A673 (cell line): Measurements from ENCODE around the gene NTRK3. TPM values are rescaled to one million over a fixed set of nuclear protein-coding genes. Genes with fewer than 3 reads are reported as not detected.

Experiments used
- BruUV-seq: library from RNA; stranded (reverse); fragments of 400-500 nt; replicated peaks from 2 replicates; lab custom pipeline; 2021; lab: Mats Ljungman, UMichigan
- CTCF ChIA-PET: fragments of 300-600 bp; sonication (Branson Sonifier 250); formaldehyde crosslinking; loops from one replicate; lab custom pipeline; 2022; ENCODE audit warnings: antibody characterized with exemption; lab: Charles Lee
- POLR2A ChIA-PET: fragments of 300-600 bp; sonication (Branson Sonifier 250); formaldehyde crosslinking; loops from one replicate; lab custom pipeline; 2022; ENCODE audit warnings: antibody characterized with exemption; ENCODE audit not compliant: low non-redundant PET; lab: Charles Lee
- DNase-seq: peaks from one replicate; pipeline ENCODE4 v3.0.0-alpha.2; 2015; ENCODE audit warnings: low spot score
- H3K27ac ChIP-seq: fragments of 200-600 bp; sonication (generic); 2 replicates; pipeline ENCODE4 v1.5.1; 2016; ENCODE audit warnings: mixed run types, low read depth, mild to moderate bottlenecking, mixed read lengths, antibody characterized with exemption, low read length; ENCODE audit not compliant: poor library complexity, severe bottlenecking
- H3K27me3 ChIP-seq: fragments of 200-600 bp; sonication (generic); replicated peaks from 2 replicates; pipeline ENCODE4 v1.6.1; 2017; ENCODE audit warnings: mixed run types, low read depth, mild to moderate bottlenecking, mixed read lengths, antibody characterized with exemption, low read length; ENCODE audit not compliant: insufficient read depth, poor library complexity
- H3K36me3 ChIP-seq: fragments of 200-600 bp; sonication (generic); 2 replicates; pipeline ENCODE4 v1.6.1; 2016; ENCODE audit warnings: mixed run types, mild to moderate bottlenecking, mixed read lengths, antibody characterized with exemption, low read length; ENCODE audit not compliant: insufficient read depth, poor library complexity, severe bottlenecking
- H3K4me1 ChIP-seq: fragments of 200-600 bp; sonication (generic); 2 replicates; pipeline ENCODE4 v1.6.1; 2017; ENCODE audit warnings: mixed run types, mild to moderate bottlenecking, mixed read lengths, antibody characterized with exemption, low read length; ENCODE audit not compliant: insufficient read depth, poor library complexity, severe bottlenecking
- H3K4me3 ChIP-seq: fragments of 200-600 bp; sonication (generic); 2 replicates; pipeline ENCODE4 v1.5.1; 2016; ENCODE audit warnings: low read depth, mixed run types, mild to moderate bottlenecking, mixed read lengths, low read length; ENCODE audit not compliant: poor library complexity, severe bottlenecking
- H3K9me3 ChIP-seq: fragments of 200-600 bp; sonication (generic); 2 replicates; pipeline ENCODE4 v1.6.1; 2016; ENCODE audit warnings: mixed run types, low read depth, mild to moderate bottlenecking, mixed read lengths, antibody characterized with exemption, low read length; ENCODE audit not compliant: poor library complexity, severe bottlenecking
- CTCF ChIP-seq: fragments of 300-800, 200-600 bp; sonication (generic); conservative IDR thresholded peaks from 2 replicates; pipeline ENCODE4 v1.5.1; 2017; ENCODE audit warnings: low read depth, mild to moderate bottlenecking, antibody characterized with exemption, low read length, moderate library complexity, mixed read lengths
- EZH2 ChIP-seq: fragments of 200-600 bp; sonication (generic); IDR thresholded peaks from 2 replicates; pipeline ENCODE4 v1.6.1; 2017; ENCODE audit warnings: borderline replicate concordance, low read depth, mild to moderate bottlenecking, mixed read lengths, antibody characterized with exemption, low read length; ENCODE audit not compliant: poor library complexity, severe bottlenecking
- intact Hi-C: fragments of 100-400 bp; cut with micrococcal nuclease; formaldehyde crosslinking; loops from one replicate; pipeline ENCODE4 v1.10.0; 2022; ENCODE audit not compliant: unreplicated experiment
- total RNA-seq: library from RNA; stranded (reverse); gene quantifications from 2 replicates; pipeline ENCODE4 v1.2.3, GENCODE V29; 2021

NTRK3 gene
- total RNA-seq, 1 experiment from 2014 or later: not detected

DNA sequence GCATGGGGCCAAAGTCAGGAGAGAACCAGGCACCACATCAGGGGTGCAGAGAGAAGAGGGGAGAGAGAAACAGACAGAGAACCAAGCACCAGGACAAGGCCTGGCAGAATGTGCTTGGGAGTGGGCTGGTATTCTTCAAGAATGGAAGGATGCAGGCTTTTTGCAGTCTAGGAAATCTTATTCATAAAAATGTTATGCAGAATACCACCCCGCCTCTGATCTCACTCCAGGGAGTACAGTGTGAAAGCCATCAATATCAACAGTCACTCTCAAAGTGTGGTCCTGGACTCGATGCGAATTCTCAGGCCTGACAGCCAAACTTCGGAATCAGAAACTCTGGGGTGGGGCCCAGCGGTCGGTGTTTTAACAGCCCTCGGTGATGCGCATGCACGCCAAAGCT is 16.9 kb downstream of the NTRK3 start:
- no TSS peak for BruUV-seq
- intact Hi-C loops: no loop called here
- Histone ChIP-seq H3K36me3 (no peaks in the 10 kb centered on the region), H3K4me3 (no peak overlapping the region), H3K27ac (no peak overlapping the region), H3K9me3 (no peaks in the 10 kb centered on the region), H3K27me3 (no peaks in the 10 kb centered on the region), H3K4me1 (no peaks in the 10 kb centered on the region)
- ChIA-PET CTCF (no interaction called here), POLR2A (no interaction called here)
- no peak for DNase-seq
- TF ChIP-seq CTCF: no peak
- no peak for TF ChIP-seq EZH2

GRCh38 chr15:88238618-88239430 is 17.7 kb downstream of the NTRK3 start:
- Histone ChIP-seq H3K9me3 (no peaks in the 10 kb centered on the region), H3K27me3 (no peaks in the 10 kb centered on the region), H3K4me1 (no peaks in the 10 kb centered on the region), H3K4me3 (no peak overlapping the region), H3K27ac (no peak overlapping the region), H3K36me3 (no peaks in the 10 kb centered on the region)
- BruUV-seq: no TSS peak
- TF ChIP-seq CTCF (no peak), EZH2 (no peak)
- DNase-seq: no peak
- ChIA-PET POLR2A (no interaction called here), CTCF (no interaction called here)
- intact Hi-C loops: no loop called here

GRCh38 chr15:88234711-88235110 is 21.8 kb downstream of the NTRK3 start:
- no peaks in the 10 kb centered on the region for H3K9me3 ChIP-seq
- H3K27ac ChIP-seq: no peak overlapping the region
- TF ChIP-seq CTCF (no peak), EZH2 (no peak)
- no peak for DNase-seq
- ChIA-PET CTCF (no interaction called here), POLR2A (no interaction called here)
- intact Hi-C loops: no loop called here
- H3K27me3 ChIP-seq: peaks cover 7% of the 10 kb centered on the region
- BruUV-seq: no TSS peak
- no peaks in the 10 kb centered on the region for H3K36me3 ChIP-seq
- H3K4me3 ChIP-seq: no peak overlapping the region
- H3K4me1 ChIP-seq: no peaks in the 10 kb centered on the region
